Epithelial cell of esophagus (primary cell): ENCODE measurements around the gene NPW.

Source experiments
- DNase-seq: peaks from one replicate; pipeline ENCODE4 v3.0.0; 2010; ENCODE audit warnings: low read depth
- H3K4me3 ChIP-seq: 2 replicates; pipeline ENCODE4 v1.5.1; 2011; ENCODE audit warnings: mild to moderate bottlenecking, low read length, control low read depth
- CTCF ChIP-seq: IDR thresholded peaks from 2 replicates; pipeline ENCODE4 v1.5.1; 2011; ENCODE audit warnings: low read depth, mild to moderate bottlenecking, low read length, control low read depth, inconsistent platforms; ENCODE audit not compliant: insufficient read depth; ENCODE audit errors: missing control alignments

Gene NPW

DNA sequence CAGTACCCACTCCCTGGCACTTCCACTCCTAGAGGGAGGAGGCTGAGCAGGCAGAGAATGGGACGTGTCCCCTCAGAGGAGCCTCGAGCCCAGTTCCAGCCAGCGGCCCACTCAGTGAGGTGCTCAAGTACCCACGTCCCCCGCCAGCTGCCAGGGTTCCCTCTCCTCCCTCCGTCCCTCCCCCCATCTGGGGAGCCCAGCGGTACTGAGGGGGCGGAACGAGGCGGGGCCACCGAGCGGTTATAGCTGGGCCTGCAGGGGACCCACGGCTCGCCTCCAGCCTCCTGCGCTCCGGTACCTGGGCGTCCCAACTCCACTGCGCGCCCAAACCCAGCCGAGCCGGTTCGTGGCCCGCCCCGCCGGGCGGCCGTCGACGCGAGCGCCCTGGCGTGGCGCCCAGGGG, at the start of gene NPW:
Gene NPW, plus strand, starts transcription at position 268 of the 403 bp plus-strand sequence.
- DNase-seq, result no peak
- H3K4me3 ChIP-seq, result no peak within 1 kb of the TSS
- TF ChIP-seq CTCF, result no peak

DNA sequence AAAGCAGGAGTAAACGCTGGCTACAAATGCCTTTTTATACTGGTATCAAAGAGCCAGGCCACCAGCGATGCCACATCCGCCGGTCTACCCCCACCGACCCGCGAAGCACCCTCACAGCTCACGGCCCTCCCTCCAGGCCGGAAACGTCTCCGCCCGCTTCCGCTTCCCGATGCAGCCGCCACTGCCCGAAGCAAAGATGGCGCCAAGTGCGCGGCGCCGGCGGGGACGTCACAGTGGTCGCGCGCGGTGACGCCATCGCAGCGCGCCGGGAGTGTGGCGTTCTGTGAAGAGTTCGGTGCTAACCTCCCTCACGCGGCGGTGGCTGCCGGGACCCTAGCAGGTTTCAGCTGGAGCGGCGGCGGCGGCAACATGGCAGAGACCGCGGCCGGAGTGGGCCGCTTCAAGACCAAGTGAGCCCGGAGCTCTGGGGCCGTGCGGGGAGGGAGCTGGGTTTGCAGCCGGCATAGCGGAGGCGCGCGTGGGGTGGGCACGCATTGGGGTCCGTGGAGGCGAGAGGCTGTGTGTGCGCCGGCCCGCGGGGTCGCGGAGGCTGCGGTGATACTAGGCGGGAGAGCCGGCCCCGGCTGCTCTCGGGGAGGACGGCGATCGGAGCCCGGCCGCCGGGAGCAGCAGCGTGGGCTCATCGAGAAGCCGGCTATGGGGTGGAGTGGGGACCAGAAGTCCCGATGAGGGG, 47.6 kb upstream of the NPW start, which contains the start of gene TBL3:
Gene TBL3, plus strand, starts transcription at position 258 of the 694 bp plus-strand sequence. Its CDS starts 112 bp downstream, at position 370.
- no peak for TF ChIP-seq CTCF
- H3K4me3 ChIP-seq, result peak within 1 kb of the TSS; percentile 73
- DNase-seq, result peak; percentile 95

GRCh38 chr16:1972490-1972877, 47.1 kb upstream of the NPW start:
- peak; percentile 59 for DNase-seq
- peak overlapping the region; percentile 73 for H3K4me3 ChIP-seq
- TF ChIP-seq CTCF, result no peak

DNA sequence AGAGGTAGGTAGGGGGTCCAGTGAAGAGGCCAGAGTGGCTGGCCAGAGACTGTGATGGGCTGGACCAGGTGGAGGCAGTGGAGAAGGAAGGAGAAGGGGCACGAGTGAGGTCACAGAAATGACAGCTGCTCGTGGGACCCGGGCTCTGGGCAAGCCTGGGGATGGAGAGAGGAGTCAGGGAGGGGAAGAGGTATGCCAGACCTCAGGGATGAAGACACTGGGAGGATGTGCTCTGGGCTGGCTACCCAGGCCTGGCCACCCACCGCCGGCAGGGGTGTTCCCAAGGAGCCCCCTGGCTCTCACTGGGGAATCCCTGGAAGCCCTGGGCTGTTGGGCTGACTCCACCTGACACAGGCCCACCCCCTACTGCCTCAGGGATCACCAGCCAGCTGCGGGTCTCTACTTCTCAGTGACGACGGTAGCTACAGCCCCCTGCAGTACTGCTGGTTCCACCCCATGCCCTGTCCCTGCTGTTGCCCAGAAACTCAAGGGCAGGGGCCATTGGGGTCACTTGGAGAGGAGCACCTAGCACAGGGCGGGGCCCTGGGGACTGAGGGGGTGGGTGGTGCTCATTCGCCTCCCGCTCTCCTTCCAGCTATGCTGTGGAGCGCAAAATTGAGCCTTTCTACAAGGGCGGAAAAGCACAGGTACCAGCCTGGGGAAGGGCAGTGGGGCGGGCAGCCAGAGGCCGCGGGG, 46.0 kb upstream of the NPW start:
- H3K4me3 ChIP-seq, result no peak overlapping the region
- no peak for TF ChIP-seq CTCF
- no peak for DNase-seq

DNA sequence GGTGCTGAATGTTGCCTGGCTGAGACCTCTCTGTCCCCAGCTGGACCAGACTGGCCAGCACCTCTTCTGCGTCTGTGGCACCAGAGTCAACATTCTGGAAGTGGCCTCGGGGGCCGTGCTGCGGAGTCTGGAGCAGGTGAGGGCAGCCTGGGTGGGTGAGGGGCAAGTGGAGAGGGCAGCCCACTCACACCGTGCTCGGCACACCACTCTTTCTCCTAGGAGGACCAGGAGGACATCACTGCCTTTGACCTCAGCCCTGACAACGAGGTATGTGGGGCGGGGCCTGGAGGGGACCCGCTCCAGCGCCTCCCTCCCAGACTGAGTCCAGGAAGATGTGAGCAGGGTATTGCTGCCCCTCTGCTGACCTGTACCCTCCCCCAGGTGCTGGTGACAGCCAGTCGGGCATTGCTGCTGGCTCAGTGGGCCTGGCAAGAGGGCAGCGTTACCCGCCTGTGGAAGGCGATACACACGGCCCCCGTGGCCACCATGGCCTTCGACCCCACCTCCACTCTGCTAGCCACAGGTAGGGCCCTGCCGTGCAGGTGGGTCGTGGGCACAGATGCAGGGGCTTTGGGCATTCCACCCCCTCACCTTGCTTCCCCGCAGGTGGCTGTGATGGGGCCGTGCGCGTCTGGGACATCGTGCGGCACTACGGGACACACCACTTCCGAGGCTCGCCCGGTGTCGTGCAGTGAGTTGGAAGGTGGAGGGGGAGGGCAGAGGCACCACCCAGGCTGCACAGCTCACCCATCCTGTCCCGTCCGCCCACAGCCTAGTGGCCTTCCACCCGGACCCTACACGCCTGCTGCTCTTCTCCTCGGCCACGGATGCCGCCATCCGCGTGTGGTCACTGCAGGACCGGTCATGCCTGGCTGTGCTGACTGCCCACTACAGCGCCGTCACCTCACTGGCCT, 45.2 kb upstream of the NPW start:
- no peak overlapping the region for H3K4me3 ChIP-seq
- no peak for DNase-seq
- no peak for TF ChIP-seq CTCF

DNA sequence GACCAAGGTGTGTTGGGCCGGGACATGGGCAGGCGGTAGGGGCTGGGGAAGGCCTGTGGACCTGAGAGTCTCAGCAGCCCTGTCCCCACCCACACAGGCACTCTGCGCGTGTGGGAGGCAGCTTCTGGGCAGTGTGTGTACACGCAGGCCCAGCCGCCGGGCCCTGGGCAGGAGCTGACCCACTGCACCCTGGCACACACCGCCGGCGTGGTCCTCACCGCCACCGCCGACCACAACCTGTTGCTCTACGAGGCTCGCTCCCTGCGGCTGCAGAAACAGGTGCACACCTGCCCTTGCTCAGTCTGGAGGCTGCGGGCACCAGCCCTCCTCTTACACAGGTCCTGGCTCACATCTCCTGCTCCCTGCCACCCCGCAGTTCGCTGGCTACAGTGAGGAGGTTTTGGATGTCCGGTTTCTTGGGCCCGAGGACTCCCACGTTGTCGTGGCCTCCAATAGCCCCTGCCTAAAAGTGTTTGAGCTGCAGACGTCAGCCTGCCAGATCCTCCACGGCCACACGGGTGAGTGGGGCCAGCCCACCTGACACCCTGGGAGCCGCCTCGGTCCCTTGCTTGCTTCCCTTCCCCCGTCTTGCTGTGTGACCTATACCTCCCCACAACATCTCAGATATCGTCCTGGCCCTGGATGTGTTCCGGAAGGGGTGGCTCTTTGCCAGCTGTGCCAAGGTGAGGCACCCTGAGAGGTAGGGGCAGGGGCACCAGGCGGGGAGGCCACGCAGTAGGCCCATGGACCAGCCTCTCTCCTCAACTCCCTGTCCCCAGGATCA, 44.0 kb upstream of the NPW start:
- H3K4me3 ChIP-seq, result no peak overlapping the region
- DNase-seq, result no peak
- no peak for TF ChIP-seq CTCF
